K562 (cell line): Measurements from ENCODE around the gene DTYMK. TPM values are rescaled to one million over a fixed set of nuclear protein-coding genes. Genes with fewer than 3 reads are reported as not detected.

Experiments
- ATAC-seq: fragments of 200-7000 bp; cut with Tn5 transposase; 3 replicates; pipeline ENCODE4 v1.9.1; 2020; ENCODE audit warnings: moderate library complexity
- BruUV-seq: library from RNA; stranded (reverse); fragments of 400-500 nt; replicated peaks from 2 replicates; lab custom pipeline; 2021; lab: Mats Ljungman, UMichigan
- CTCF ChIA-PET: fragments of 300-600 bp; formaldehyde crosslinking; extraction: SDS; loops from one replicate; lab custom pipeline; 2021; ENCODE audit warnings: low intra/inter-chr PET ratio; lab: Yijun Ruan, JAX
- POLR2A ChIA-PET: fragments of 300-600, 350-650 bp; sonication (Branson Sonifier 250); formaldehyde crosslinking; extraction: SDS; loops from one replicate; lab custom pipeline; 2021; ENCODE audit warnings: antibody characterized with exemption, inconsistent platforms; lab: Yijun Ruan, JAX
- DNase-seq, 4 experiments: peaks; one replicate each; pipeline versions ENCODE4 v3.0.0 to v3.0.0-alpha.2; 2011 to 2018; ENCODE audit warnings: low spot score in 3 of 4, mixed read lengths in 3 of 4; ENCODE audit errors: extremely low read depth in 1 of 4
- FAIRE-seq: peaks from 2 replicates; lab custom pipeline; 2011; peaks lifted over from hg19 to GRCh38; lab: Jason Lieb, UNC
- H2AFZ ChIP-seq: 2 replicates; pipeline ENCODE4 v1.6.0; 2011; ENCODE audit warnings: low read depth, low read length, control low read depth, inconsistent platforms
- H3K27ac ChIP-seq: fragments of 200-600 bp; 3 replicates; pipeline ENCODE4 v1.8.0; 2011; ENCODE audit warnings: low read depth, mild to moderate bottlenecking, control low read depth, inconsistent platforms, low read length, moderate library complexity, mixed read lengths; ENCODE audit errors: extremely low read depth
- H3K27me3 ChIP-seq, 2 experiments: fragments of 300-600 bp in 1 of 2; 2 replicates in 1 of 2; 3 replicates in 1 of 2; pipeline versions ENCODE4 v1.6.0 to v1.8.0; 2011; ENCODE audit warnings: inconsistent platforms in 2 of 2, low read length in 2 of 2, mild to moderate bottlenecking in 1 of 2, mixed read lengths in 1 of 2, moderate library complexity in 1 of 2; ENCODE audit not compliant: control insufficient read depth in 2 of 2, insufficient read depth in 2 of 2
- H3K36me3 ChIP-seq: fragments of 300-600 bp; 3 replicates; pipeline ENCODE4 v1.8.0; 2011; ENCODE audit warnings: mild to moderate bottlenecking, low read length, inconsistent platforms; ENCODE audit not compliant: control insufficient read depth, insufficient read depth
- H3K4me1 ChIP-seq, 2 experiments: fragments of 200-600 bp in 1 of 2; replicated peaks in 1 of 2; 2 replicates in 1 of 2; 3 replicates in 1 of 2; pipeline versions ENCODE4 v1.5.1 to v1.8.0; 2011; ENCODE audit warnings: inconsistent platforms in 2 of 2, low read length in 2 of 2, mild to moderate bottlenecking in 1 of 2, mixed read lengths in 1 of 2, moderate library complexity in 1 of 2; ENCODE audit not compliant: control insufficient read depth in 2 of 2, insufficient read depth in 2 of 2
- H3K4me2 ChIP-seq: 2 replicates; pipeline ENCODE4 v1.6.1; 2011; ENCODE audit warnings: low read length, control low read depth, inconsistent platforms, mixed read lengths; ENCODE audit not compliant: insufficient read depth
- H3K4me3 ChIP-seq: fragments of 200-600 bp; sonication (generic), shearing (Covaris generic); 2 replicates; pipeline ENCODE4 v1.5.1; 2016; ENCODE audit warnings: control low read depth, inconsistent platforms
- H3K79me2 ChIP-seq: fragments of 200-600 bp; 3 replicates; pipeline ENCODE4 v1.8.0; 2011; ENCODE audit warnings: low read length, inconsistent platforms; ENCODE audit not compliant: control insufficient read depth, insufficient read depth
- H3K9ac ChIP-seq, 2 experiments: 2 replicates each; pipeline versions ENCODE4 v1.6.0 to v1.6.1; 2011; ENCODE audit warnings: low read depth in 2 of 2, low read length in 2 of 2, control low read depth in 1 of 2, inconsistent platforms in 1 of 2, mild to moderate bottlenecking in 1 of 2, mixed read lengths in 1 of 2; ENCODE audit not compliant: insufficient read depth in 1 of 2
- H3K9me1 ChIP-seq: one replicate; pipeline ENCODE4 v1.6.0; 2011; ENCODE audit warnings: inconsistent platforms, mild to moderate bottlenecking, low read length, moderate library complexity; ENCODE audit not compliant: control insufficient read depth, insufficient read depth
- H3K9me3 ChIP-seq: replicated peaks from 2 replicates; pipeline ENCODE4 v1.5.1; 2011; ENCODE audit warnings: low read depth, low read length, inconsistent platforms; ENCODE audit not compliant: control insufficient read depth, insufficient read depth
- H4K20me1 ChIP-seq: replicated peaks from 2 replicates; pipeline ENCODE4 v1.6.1; 2011; ENCODE audit warnings: low read length, inconsistent platforms, mixed read lengths; ENCODE audit not compliant: control insufficient read depth, insufficient read depth
- CAMTA2 ChIP-seq: fragments of 250-450 bp; sonication (Bioruptor Pico); conservative IDR thresholded peaks from 2 replicates; pipeline ENCODE4 v1.5.1; 2022
- E2F8 ChIP-seq: fragments of 450-650 bp; IDR thresholded peaks from 2 replicates; pipeline ENCODE4 v1.7.1; 2018; ENCODE audit warnings: mild to moderate bottlenecking, low read depth; ENCODE audit not compliant: partially characterized antibody
- HDAC3 ChIP-seq: fragments of 450-650 bp; IDR thresholded peaks from 2 replicates; pipeline ENCODE4 v1.6.1; 2018; ENCODE audit warnings: borderline replicate concordance, mild to moderate bottlenecking, moderate library complexity; ENCODE audit not compliant: partially characterized antibody
- NCOA2 ChIP-seq, 2 experiments: fragments of 450-650 bp; IDR thresholded peaks; 2 replicates each; pipeline ENCODE4 v1.6.1; 2018; ENCODE audit warnings: mild to moderate bottlenecking in 2 of 2, moderate library complexity in 1 of 2; ENCODE audit not compliant: partially characterized antibody in 2 of 2
- RAD21 ChIP-seq, 2 experiments: fragments of 250-450 bp in 1 of 2; fragments of 450-650 bp in 1 of 2; sonication (Bioruptor Pico) in 1 of 2; formaldehyde crosslinking in 1 of 2; IDR thresholded peaks in 1 of 2; conservative IDR thresholded peaks in 1 of 2; 2 replicates each; pipeline versions ENCODE4 v1.4.0 to v1.8.0; 2020 to 2022; ENCODE audit warnings: mild to moderate bottlenecking in 2 of 2, moderate library complexity in 1 of 2
- SNIP1 ChIP-seq: fragments of 450-650 bp; IDR thresholded peaks from 2 replicates; pipeline ENCODE4 v1.7.1; 2017; ENCODE audit warnings: low read depth, mild to moderate bottlenecking
- SRSF1 ChIP-seq: fragments of 200-400 bp; formaldehyde crosslinking; IDR thresholded peaks from 2 replicates; pipeline ENCODE4 v1.6.1; 2017; ENCODE audit warnings: mild to moderate bottlenecking, low read depth, low read length, moderate library complexity
- ZNF121 ChIP-seq: sonication (generic); formaldehyde crosslinking; conservative IDR thresholded peaks from 2 replicates; pipeline ENCODE4 v1.8.0; 2022; ENCODE audit warnings: missing genetic modification reagents
- ZNF311 ChIP-seq: fragments of 250-450 bp; sonication (Bioruptor Pico); IDR thresholded peaks from 2 replicates; pipeline ENCODE4 v1.4.0; 2020; ENCODE audit warnings: mild to moderate bottlenecking, moderate library complexity
- WGBS: fragments of 100-300 bp; shearing (Covaris generic); methylation state at CpG from one replicate; pipeline ENCODE4 v1.1.6; 2016; ENCODE audit warnings: low coverage, mixed read lengths; ENCODE audit not compliant: insufficient coverage; ENCODE audit errors: missing lambda C conversion rate; 5-methylcytosine and 5-hydroxymethylcytosine counted together
- in situ Hi-C: fragments of 300-500 bp; cut with MboI; formaldehyde crosslinking; loops from 4 replicates; pipeline ENCODE4 v1.15.0; 2018; ENCODE audit warnings: inconsistent platforms, mixed read lengths
- intact Hi-C: fragments of 100-400 bp; cut with micrococcal nuclease; formaldehyde crosslinking; loops from 2 replicates; pipeline ENCODE4 v1.14.2; 2022
- polyA plus RNA-seq, 8 experiments: library from polyadenylated mRNA; depleted of rRNA in 4 of 8; stranded (reverse) in 5 of 8; unstranded in 3 of 8; fragments of >200 nt; fragmentation: Nextera tagmentation in 2 of 8; fragmentation: Illumina TruSeq in 1 of 8; extraction: Ambion mirVana in 2 of 8; extraction: Trizol in 1 of 8; gene quantifications; 2 replicates each; pipeline versions ENCODE4 v1.2.1 to v1.2.3, GENCODE V29; 2011 to 2014; ENCODE audit warnings: inconsistent platforms in 1 of 8, missing spikeins in 1 of 8
- total RNA-seq, 7 experiments: library from RNA; depleted of rRNA in 6 of 7; stranded (reverse); fragments of >200 nt in 6 of 7; fragmentation: Illumina TruSeq in 2 of 7; extraction: Trizol in 2 of 7; gene quantifications; 2 replicates each; pipeline versions ENCODE4 v1.2.1 to v1.2.3, GENCODE V29; 2011 to 2021; ENCODE audit warnings: low replicate concordance in 1 of 7
- TF ChIP-seq, protein P1 (sequence below): fragments of 250-450 bp; sonication (Bioruptor Pico); IDR thresholded peaks from 2 replicates; pipeline ENCODE4 v1.5.0; 2020; ENCODE audit warnings: mild to moderate bottlenecking
- TF ChIP-seq, protein P2 (sequence below): fragments of 450-650 bp; IDR thresholded peaks from 2 replicates; pipeline ENCODE4 v1.6.1; 2017; ENCODE audit warnings: antibody characterized with exemption, mild to moderate bottlenecking

DTYMK gene
- total and polyA plus RNA-seq, 9 of the 15 experiments (the other 6 are each of a cell fraction or from before 2014, with no cell fraction given) = 8.2 to 85.0 (median 47.9) TPM

- TF ChIP-seq E2F8 (no peak), ZNF121 (CRISPR knock-in tag) (no peak), CAMTA2 (no peak), NCOA2 (IDR thresholded peaks at IDR 0.05; ENCODE audit: partially characterized antibody in 2 of 2) (no peak), HDAC3 (no peak)
- TF ChIP-seq, protein P1, sequence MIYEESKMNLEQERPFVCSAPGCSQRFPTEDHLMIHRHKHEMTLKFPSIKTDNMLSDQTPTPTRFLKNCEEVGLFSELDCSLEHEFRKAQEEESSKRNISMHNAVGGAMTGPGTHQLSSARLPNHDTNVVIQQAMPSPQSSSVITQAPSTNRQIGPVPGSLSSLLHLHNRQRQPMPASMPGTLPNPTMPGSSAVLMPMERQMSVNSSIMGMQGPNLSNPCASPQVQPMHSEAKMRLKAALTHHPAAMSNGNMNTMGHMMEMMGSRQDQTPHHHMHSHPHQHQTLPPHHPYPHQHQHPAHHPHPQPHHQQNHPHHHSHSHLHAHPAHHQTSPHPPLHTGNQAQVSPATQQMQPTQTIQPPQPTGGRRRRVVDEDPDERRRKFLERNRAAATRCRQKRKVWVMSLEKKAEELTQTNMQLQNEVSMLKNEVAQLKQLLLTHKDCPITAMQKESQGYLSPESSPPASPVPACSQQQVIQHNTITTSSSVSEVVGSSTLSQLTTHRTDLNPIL = no peak
- TF ChIP-seq, all 486 proteins: peak for 0
Measured at GRCh38 chr2:241719093-241719492, 32.5 kb upstream of the DTYMK start (continued).

GRCh38 chr2:241708879-241709278, 22.3 kb upstream of the DTYMK start:
- Histone ChIP-seq H3K9me3 (peaks cover 4% of the 10 kb centered on the region), H3K27me3 (no peaks in the 10 kb centered on the region), H2AFZ (no peak overlapping the region), H3K79me2 (peaks cover 6% of the 10 kb centered on the region; the same call in 2 of the 3 replicates), H3K9ac (no peak overlapping the region), H3K4me2 (no peak overlapping the region), H3K4me3 (no peak overlapping the region), H4K20me1 (no peaks in the 10 kb centered on the region), H3K36me3 (peaks cover 79% of the 10 kb centered on the region), H3K4me1 (no peaks in the 10 kb centered on the region), H3K9me1 (no peaks in the 10 kb centered on the region), H3K27ac (no peak overlapping the region)
- no peak for ATAC-seq
- in situ Hi-C loops = no loop called here
- POLR2A ChIA-PET = interaction anchor here (0.6 kb wide), 1 partner anchor 71 kb away, joined by 4 read pairs; no protein-coding TSS in a partner anchor
- no peak for DNase-seq
- WGBS = 76% methylated on average over 6 of the region's 10 CpGs
- intact Hi-C loops = no loop called here
- no peak for FAIRE-seq
- CTCF ChIA-PET = no interaction called here
- BruUV-seq = no TSS peak
- TF ChIP-seq ZNF311 (CRISPR knock-in tag) (no peak), SRSF1 (no peak), HDAC3 (no peak), RAD21 (CRISPR knock-in tag; conservative IDR thresholded peaks at IDR 0.05 in 1 of 2, IDR thresholded peaks at IDR 0.05 in 1 of 2) (no peak), SNIP1 (no peak)
- TF ChIP-seq, protein P2, sequence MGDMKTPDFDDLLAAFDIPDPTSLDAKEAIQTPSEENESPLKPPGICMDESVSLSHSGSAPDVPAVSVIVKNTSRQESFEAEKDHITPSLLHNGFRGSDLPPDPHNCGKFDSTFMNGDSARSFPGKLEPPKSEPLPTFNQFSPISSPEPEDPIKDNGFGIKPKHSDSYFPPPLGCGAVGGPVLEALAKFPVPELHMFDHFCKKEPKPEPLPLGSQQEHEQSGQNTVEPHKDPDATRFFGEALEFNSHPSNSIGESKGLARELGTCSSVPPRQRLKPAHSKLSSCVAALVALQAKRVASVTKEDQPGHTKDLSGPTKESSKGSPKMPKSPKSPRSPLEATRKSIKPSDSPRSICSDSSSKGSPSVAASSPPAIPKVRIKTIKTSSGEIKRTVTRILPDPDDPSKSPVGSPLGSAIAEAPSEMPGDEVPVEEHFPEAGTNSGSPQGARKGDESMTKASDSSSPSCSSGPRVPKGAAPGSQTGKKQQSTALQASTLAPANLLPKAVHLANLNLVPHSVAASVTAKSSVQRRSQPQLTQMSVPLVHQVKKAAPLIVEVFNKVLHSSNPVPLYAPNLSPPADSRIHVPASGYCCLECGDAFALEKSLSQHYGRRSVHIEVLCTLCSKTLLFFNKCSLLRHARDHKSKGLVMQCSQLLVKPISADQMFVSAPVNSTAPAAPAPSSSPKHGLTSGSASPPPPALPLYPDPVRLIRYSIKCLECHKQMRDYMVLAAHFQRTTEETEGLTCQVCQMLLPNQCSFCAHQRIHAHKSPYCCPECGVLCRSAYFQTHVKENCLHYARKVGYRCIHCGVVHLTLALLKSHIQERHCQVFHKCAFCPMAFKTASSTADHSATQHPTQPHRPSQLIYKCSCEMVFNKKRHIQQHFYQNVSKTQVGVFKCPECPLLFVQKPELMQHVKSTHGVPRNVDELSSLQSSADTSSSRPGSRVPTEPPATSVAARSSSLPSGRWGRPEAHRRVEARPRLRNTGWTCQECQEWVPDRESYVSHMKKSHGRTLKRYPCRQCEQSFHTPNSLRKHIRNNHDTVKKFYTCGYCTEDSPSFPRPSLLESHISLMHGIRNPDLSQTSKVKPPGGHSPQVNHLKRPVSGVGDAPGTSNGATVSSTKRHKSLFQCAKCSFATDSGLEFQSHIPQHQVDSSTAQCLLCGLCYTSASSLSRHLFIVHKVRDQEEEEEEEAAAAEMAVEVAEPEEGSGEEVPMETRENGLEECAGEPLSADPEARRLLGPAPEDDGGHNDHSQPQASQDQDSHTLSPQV = no peak
